NCI-H128 (cell line): ENCODE data around the gene OR5W2.
"Not testable (repeated sequence)": the region's sequence is repeated elsewhere in the genome, so short reads cannot be mapped to it uniquely, and the experiment has no call there.

Experiments used
- DNase-seq: peaks from one replicate; lab custom pipeline; 2025; ENCODE audit not compliant: unreplicated experiment; lab: John Stamatoyannopoulos, UW

Gene OR5W2

GRCh38 chr11:55914482-55914881 lies at the start of gene OR5W2:
Gene OR5W2 (minus strand): TSS chr11:55914582. CDS start chr11:55914582, 0 bp downstream.
- DNase-seq, result no peak

GRCh38 chr11:55956521-55956920 lies 42.1 kb upstream of the OR5W2 start:
- DNase-seq, result no peak

GRCh38 chr11:55949330-55949729 lies 34.9 kb upstream of the OR5W2 start:
- no peak for DNase-seq

GRCh38 chr11:55942785-55943392 lies 28.5 kb upstream of the OR5W2 start:
- no peak for DNase-seq

- DNase-seq, result no peak
Measured at GRCh38 chr11:55936300-55936699, 21.9 kb upstream of the OR5W2 start, which contains the start of gene OR5I1. Gene OR5I1 (minus strand): TSS chr11:55936400. CDS start chr11:55936400, 0 bp downstream.

GRCh38 chr11:55920537-55920936 lies 6.2 kb upstream of the OR5W2 start:
- DNase-seq, result no peak

- no peak for DNase-seq
Measured at GRCh38 chr11:55902308-55902707, 12.1 kb downstream of the OR5W2 start.

- DNase-seq, result no peak
Measured at GRCh38 chr11:55895216-55895615, 19.2 kb downstream of the OR5W2 start.

GRCh38 chr11:55885481-55885880 lies 28.9 kb downstream of the OR5W2 start:
- not testable (repeated sequence) for DNase-seq

- DNase-seq, result not testable (repeated sequence)
Measured at GRCh38 chr11:55884995-55885394, 29.4 kb downstream of the OR5W2 start.

- DNase-seq, result not testable (repeated sequence)
Measured at GRCh38 chr11:55882997-55883396, 31.4 kb downstream of the OR5W2 start, which contains the start of gene TRIM51. Gene TRIM51 (plus strand): TSS chr11:55883297. CDS start chr11:55885429, 2,132 bp downstream.

GRCh38 chr11:55873146-55873545 lies 41.2 kb downstream of the OR5W2 start:
- DNase-seq, result not testable (repeated sequence)

- DNase-seq, result not testable (repeated sequence)
Measured at GRCh38 chr11:55872731-55873130, 41.7 kb downstream of the OR5W2 start.

- DNase-seq, result not testable (repeated sequence)
Measured at GRCh38 chr11:55867354-55867753, 47.0 kb downstream of the OR5W2 start.
